ENCODE results near the gene HES3. TPM values are rescaled to one million over a fixed set of nuclear protein-coding genes. Genes with fewer than 3 reads are reported as not detected.

HES3 gene
- total RNA-seq, 1 experiment from 2014 or later = not detected

DNA sequence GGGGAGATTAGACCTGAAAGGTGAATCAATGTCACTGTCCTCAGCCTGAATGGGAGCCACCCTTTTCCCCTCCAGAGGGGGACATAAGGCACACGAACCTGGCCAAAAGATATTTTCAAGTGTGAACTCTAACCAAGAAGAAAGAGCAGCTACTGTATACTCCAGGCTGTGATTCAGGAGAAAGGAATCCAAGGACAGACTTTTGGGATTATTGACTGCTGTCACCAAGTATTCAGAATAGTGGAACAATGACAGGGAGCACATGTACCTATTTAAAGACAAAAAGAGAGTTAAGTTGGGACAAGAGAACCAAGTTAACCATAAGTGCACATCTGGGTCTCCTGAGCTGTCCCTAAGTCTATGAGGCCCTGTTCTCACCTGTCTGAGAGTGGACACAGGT is 10.6 kb upstream of the HES3 start:
- Histone ChIP-seq H3K27me3 (ENCODE audit: insufficient read depth, low read length) (no peaks in the 10 kb centered on the region), H3K9me2 (ENCODE audit: insufficient read depth) (no peaks in the 10 kb centered on the region), H3K9ac (ENCODE audit: low read length) (peak overlapping the region; percentile 20; the same call in 1 of the 2 replicates), H3K27ac (ENCODE audit: low read depth, low read length) (no peak overlapping the region), H3K36me3 (ENCODE audit: control insufficient read depth in 1 of 2, insufficient read depth in 2 of 2, low read length in 2 of 2) (peaks cover 17 to 36% of the 10 kb centered on the region in 2 experiments; a peak in 3 of 4 replicates), H3K4me1 (ENCODE audit: control insufficient read depth in 1 of 2, insufficient read depth in 2 of 2, low read length in 2 of 2) (peaks cover 7 to 33% of the 10 kb centered on the region in 2 experiments; a peak in 3 of 4 replicates), H3K4me3 (replicated peaks in 1 of 2; ENCODE audit: low read depth in 1 of 2, low read length in 2 of 2) (no peak overlapping the region), H3K79me2 (ENCODE audit: insufficient read depth, low read length) (peaks cover 60% of the 10 kb centered on the region), H3K9me3 (ENCODE audit: control insufficient read depth in 1 of 2, insufficient read depth in 1 of 2, low read depth in 1 of 2, low read length in 2 of 2) (no peaks in the 10 kb centered on the region), H3K4me2 (ENCODE audit: low read length) (peak overlapping the region; percentile 91), H2AFZ (ENCODE audit: low read depth, low read length, poor library complexity, severe bottlenecking) (no peak overlapping the region), H4K20me1 (ENCODE audit: insufficient read depth) (no peaks in the 10 kb centered on the region; the same call in 1 of the 2 replicates)
- ATAC-seq (no peak), DNase-seq (ENCODE audit: low read depth, low spot score) (no peak)
- POLR2A ChIA-PET = no interaction called here
- intact Hi-C loops (cut with micrococcal nuclease) = no loop called here
- no TSS peak for BruUV-seq (replicated peaks)
- RAD21 ChIA-PET (ENCODE audit: low non-redundant PET in 1 of 2, low total read pairs in 2 of 2, uncharacterized antibody in 2 of 2, unreplicated experiment in 2 of 2) = no interaction called here
- TF ChIP-seq RAD21 (IDR thresholded peaks at IDR 0.05; ENCODE audit: low read depth) (no peak), SRF (IDR thresholded peaks at IDR 0.05; ENCODE audit: low read depth) (no peak), EZH2phosphoT487 (IDR thresholded peaks at IDR 0.05; ENCODE audit: borderline replicate concordance) (no peak), POLR2AphosphoS5 (IDR thresholded peaks at IDR 0.05; ENCODE audit: low read depth, low read length) (no peak), CBX3 (IDR thresholded peaks at IDR 0.05; ENCODE audit: low read depth) (no peak), ZFX (IDR thresholded peaks at IDR 0.05) (no peak), POLR2A (IDR thresholded peaks at IDR 0.05; ENCODE audit: borderline replicate concordance, extremely low read depth, insufficient read depth, insufficient read length) (no peak), EZH2 (IDR thresholded peaks at IDR 0.05) (no peak), EGR1 (IDR thresholded peaks at IDR 0.05; ENCODE audit: low read depth) (no peak), CEBPB (IDR thresholded peaks at IDR 0.05; ENCODE audit: low read depth) (no peak), ZNF274 (IDR thresholded peaks at IDR 0.05; ENCODE audit: low read depth, low read length) (no peak)
- TF ChIP-seq, protein P1, sequence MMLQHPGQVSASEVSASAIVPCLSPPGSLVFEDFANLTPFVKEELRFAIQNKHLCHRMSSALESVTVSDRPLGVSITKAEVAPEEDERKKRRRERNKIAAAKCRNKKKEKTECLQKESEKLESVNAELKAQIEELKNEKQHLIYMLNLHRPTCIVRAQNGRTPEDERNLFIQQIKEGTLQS (IDR thresholded peaks at IDR 0.05) = no peak
- TF ChIP-seq, protein P2, sequence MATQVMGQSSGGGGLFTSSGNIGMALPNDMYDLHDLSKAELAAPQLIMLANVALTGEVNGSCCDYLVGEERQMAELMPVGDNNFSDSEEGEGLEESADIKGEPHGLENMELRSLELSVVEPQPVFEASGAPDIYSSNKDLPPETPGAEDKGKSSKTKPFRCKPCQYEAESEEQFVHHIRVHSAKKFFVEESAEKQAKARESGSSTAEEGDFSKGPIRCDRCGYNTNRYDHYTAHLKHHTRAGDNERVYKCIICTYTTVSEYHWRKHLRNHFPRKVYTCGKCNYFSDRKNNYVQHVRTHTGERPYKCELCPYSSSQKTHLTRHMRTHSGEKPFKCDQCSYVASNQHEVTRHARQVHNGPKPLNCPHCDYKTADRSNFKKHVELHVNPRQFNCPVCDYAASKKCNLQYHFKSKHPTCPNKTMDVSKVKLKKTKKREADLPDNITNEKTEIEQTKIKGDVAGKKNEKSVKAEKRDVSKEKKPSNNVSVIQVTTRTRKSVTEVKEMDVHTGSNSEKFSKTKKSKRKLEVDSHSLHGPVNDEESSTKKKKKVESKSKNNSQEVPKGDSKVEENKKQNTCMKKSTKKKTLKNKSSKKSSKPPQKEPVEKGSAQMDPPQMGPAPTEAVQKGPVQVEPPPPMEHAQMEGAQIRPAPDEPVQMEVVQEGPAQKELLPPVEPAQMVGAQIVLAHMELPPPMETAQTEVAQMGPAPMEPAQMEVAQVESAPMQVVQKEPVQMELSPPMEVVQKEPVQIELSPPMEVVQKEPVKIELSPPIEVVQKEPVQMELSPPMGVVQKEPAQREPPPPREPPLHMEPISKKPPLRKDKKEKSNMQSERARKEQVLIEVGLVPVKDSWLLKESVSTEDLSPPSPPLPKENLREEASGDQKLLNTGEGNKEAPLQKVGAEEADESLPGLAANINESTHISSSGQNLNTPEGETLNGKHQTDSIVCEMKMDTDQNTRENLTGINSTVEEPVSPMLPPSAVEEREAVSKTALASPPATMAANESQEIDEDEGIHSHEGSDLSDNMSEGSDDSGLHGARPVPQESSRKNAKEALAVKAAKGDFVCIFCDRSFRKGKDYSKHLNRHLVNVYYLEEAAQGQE (IDR thresholded peaks at IDR 0.05; ENCODE audit: low read depth) = no peak
- TF ChIP-seq, protein P3, sequence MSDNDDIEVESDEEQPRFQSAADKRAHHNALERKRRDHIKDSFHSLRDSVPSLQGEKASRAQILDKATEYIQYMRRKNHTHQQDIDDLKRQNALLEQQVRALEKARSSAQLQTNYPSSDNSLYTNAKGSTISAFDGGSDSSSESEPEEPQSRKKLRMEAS (IDR thresholded peaks at IDR 0.05) = no peak
- TF ChIP-seq, protein P4, sequence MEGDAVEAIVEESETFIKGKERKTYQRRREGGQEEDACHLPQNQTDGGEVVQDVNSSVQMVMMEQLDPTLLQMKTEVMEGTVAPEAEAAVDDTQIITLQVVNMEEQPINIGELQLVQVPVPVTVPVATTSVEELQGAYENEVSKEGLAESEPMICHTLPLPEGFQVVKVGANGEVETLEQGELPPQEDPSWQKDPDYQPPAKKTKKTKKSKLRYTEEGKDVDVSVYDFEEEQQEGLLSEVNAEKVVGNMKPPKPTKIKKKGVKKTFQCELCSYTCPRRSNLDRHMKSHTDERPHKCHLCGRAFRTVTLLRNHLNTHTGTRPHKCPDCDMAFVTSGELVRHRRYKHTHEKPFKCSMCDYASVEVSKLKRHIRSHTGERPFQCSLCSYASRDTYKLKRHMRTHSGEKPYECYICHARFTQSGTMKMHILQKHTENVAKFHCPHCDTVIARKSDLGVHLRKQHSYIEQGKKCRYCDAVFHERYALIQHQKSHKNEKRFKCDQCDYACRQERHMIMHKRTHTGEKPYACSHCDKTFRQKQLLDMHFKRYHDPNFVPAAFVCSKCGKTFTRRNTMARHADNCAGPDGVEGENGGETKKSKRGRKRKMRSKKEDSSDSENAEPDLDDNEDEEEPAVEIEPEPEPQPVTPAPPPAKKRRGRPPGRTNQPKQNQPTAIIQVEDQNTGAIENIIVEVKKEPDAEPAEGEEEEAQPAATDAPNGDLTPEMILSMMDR (IDR thresholded peaks at IDR 0.05 in 2 of 3, conservative IDR thresholded peaks at IDR 0.05 in 1 of 3; ENCODE audit: borderline replicate concordance in 1 of 3, insufficient read depth in 1 of 3, low read depth in 2 of 3, low read length in 2 of 3) = no peak
- CTCF ChIA-PET = interaction anchor here (1.2 kb wide), 1 partner anchor 27 kb away, joined by 3 read pairs; the partner anchor contains the start of gene RNF207
